Endometrial microvascular endothelial cells (primary cell): Measurements from ENCODE around the gene LMOD1. TPM values are rescaled to one million over a fixed set of nuclear protein-coding genes. Genes with fewer than 3 reads are reported as not detected.
"Not testable (repeated sequence)": the region's sequence is repeated elsewhere in the genome, so short reads cannot be mapped to it uniquely, and the experiment has no call there.

Source experiments
- in situ Hi-C: cut with HindIII; loops from 2 replicates; pipeline ENCODE4 v1.10.0; 2017; ENCODE audit warnings: low sequenced_read_pairs, low pct_unique_long_range_greater_than_20kb; ENCODE audit errors: inconsistent ontology term
- total RNA-seq: library from RNA; depleted of rRNA; stranded (reverse); fragments of >200 nt; gene quantifications from one replicate; pipeline ENCODE4 v1.2.3, GENCODE V29; 2015; ENCODE audit errors: inconsistent ontology term

LMOD1 gene
- total RNA-seq, 1 donor from 2014 or later, result 0.19 TPM

- in situ Hi-C loops, result no loop called here
Measured at GRCh38 chr1:201925301-201925567, 21.1 kb downstream of the LMOD1 start.

GRCh38 chr1:201921952-201922558, 24.3 kb downstream of the LMOD1 start:
- in situ Hi-C loops, result no loop called here

GRCh38 chr1:201918343-201918742, 28.0 kb downstream of the LMOD1 start:
- in situ Hi-C loops, result no loop called here

- in situ Hi-C loops, result no loop called here
Measured at GRCh38 chr1:201917362-201918033, 28.9 kb downstream of the LMOD1 start.

- in situ Hi-C loops, result no loop called here
Measured at GRCh38 chr1:201916649-201917249, 29.6 kb downstream of the LMOD1 start.

- in situ Hi-C loops, result no loop called here
Measured at GRCh38 chr1:201914456-201915235, 31.7 kb downstream of the LMOD1 start.

GRCh38 chr1:201912832-201913231, 33.5 kb downstream of the LMOD1 start:
- in situ Hi-C loops, result no loop called here

GRCh38 chr1:201911826-201912571, 34.3 kb downstream of the LMOD1 start:
- in situ Hi-C loops, result no loop called here

GRCh38 chr1:201907621-201908020, 38.7 kb downstream of the LMOD1 start:
- in situ Hi-C loops, result no loop called here

- in situ Hi-C loops, result no loop called here
Measured at GRCh38 chr1:201906336-201906735, 40.0 kb downstream of the LMOD1 start.

- in situ Hi-C loops, result no loop called here
Measured at GRCh38 chr1:201905234-201905890, 41.0 kb downstream of the LMOD1 start.

- in situ Hi-C loops, result no loop called here
Measured at GRCh38 chr1:201904579-201904978, 41.8 kb downstream of the LMOD1 start.

- in situ Hi-C loops, result no loop called here
Measured at GRCh38 chr1:201903135-201903534, 43.2 kb downstream of the LMOD1 start.

- in situ Hi-C loops, result no loop called here
Measured at GRCh38 chr1:201902198-201902597, 44.1 kb downstream of the LMOD1 start.

GRCh38 chr1:201901036-201901435, 45.3 kb downstream of the LMOD1 start:
- in situ Hi-C loops, result not testable (repeated sequence)

- in situ Hi-C loops, result no loop called here
Measured at GRCh38 chr1:201900476-201900875, 45.9 kb downstream of the LMOD1 start.

GRCh38 chr1:201899683-201900429, 46.5 kb downstream of the LMOD1 start:
- in situ Hi-C loops, result no loop called here

- in situ Hi-C loops, result no loop called here
Measured at GRCh38 chr1:201898992-201899391, 47.4 kb downstream of the LMOD1 start.
